NCI-H1694 treated with DMSO at 0.1 percent for 48 hours (cell line): ENCODE results near the gene SPDYE8.
"Not testable (repeated sequence)": the region's sequence is repeated elsewhere in the genome, so short reads cannot be mapped to it uniquely, and the experiment has no call there.

ENCODE experiments used
- DNase-seq: peaks from one replicate; lab custom pipeline; 2025; lab: John Stamatoyannopoulos, UW

Gene SPDYE8

GRCh38 chr7:73029666-73030065, at the start of gene SPDYE8:
SPDYE8 (minus strand) TSS chr7:73029766; CDS start chr7:73027966, 1,800 bp downstream.
- not testable (repeated sequence) for DNase-seq

- DNase-seq, result not testable (repeated sequence)
These were observed 28.2 kb upstream of the SPDYE8 start, which contains the start of gene SPDYE11 for GRCh38 chr7:73057811-73058210. SPDYE11 (minus strand) TSS chr7:73057911; CDS start chr7:73056111, 1,800 bp downstream.

GRCh38 chr7:73006491-73006890, 23.1 kb downstream of the SPDYE8 start:
- DNase-seq, result not testable (repeated sequence)

- DNase-seq, result not testable (repeated sequence)
These were observed 23.7 kb downstream of the SPDYE8 start for GRCh38 chr7:73005693-73006447.

- DNase-seq, result not testable (repeated sequence)
These were observed 24.2 kb downstream of the SPDYE8 start for GRCh38 chr7:73005356-73005692.

GRCh38 chr7:72997887-72998468, 31.6 kb downstream of the SPDYE8 start:
- DNase-seq, result not testable (repeated sequence)

- not testable (repeated sequence) for DNase-seq
These were observed 32.1 kb downstream of the SPDYE8 start for GRCh38 chr7:72997447-72997846.

- DNase-seq, result not testable (repeated sequence)
These were observed 34.1 kb downstream of the SPDYE8 start for GRCh38 chr7:72995484-72995883.

- DNase-seq, result not testable (repeated sequence)
These were observed 39.2 kb downstream of the SPDYE8 start for GRCh38 chr7:72990146-72990913.

- DNase-seq, result not testable (repeated sequence)
These were observed 47.5 kb downstream of the SPDYE8 start for GRCh38 chr7:72982084-72982483.

- DNase-seq, result not testable (repeated sequence)
These were observed 49.2 kb downstream of the SPDYE8 start for GRCh38 chr7:72980382-72980781.

GRCh38 chr7:72976434-72976833, 53.1 kb downstream of the SPDYE8 start:
- not testable (repeated sequence) for DNase-seq

GRCh38 chr7:72975656-72976286, 53.8 kb downstream of the SPDYE8 start:
- not testable (repeated sequence) for DNase-seq

- not testable (repeated sequence) for DNase-seq
These were observed 54.8 kb downstream of the SPDYE8 start for GRCh38 chr7:72974781-72975180.

- not testable (repeated sequence) for DNase-seq
These were observed 58.1 kb downstream of the SPDYE8 start for GRCh38 chr7:72971505-72971904.
